Stomach (tissue), 4 donors: ENCODE data around the gene LPIN2.

Experiments
- EP300 ChIP-seq: sonication (generic); formaldehyde crosslinking; IDR thresholded peaks from one replicate; pipeline ENCODE4 v1.6.1; 2017; ENCODE audit warnings: antibody characterized with exemption
- POLR2A ChIP-seq, 4 donors: fragments of 450-650 bp; IDR thresholded peaks; one replicate each; pipeline ENCODE4 v1.6.1; 2016; ENCODE audit warnings: antibody characterized with exemption in 4 of 4, control low read depth in 2 of 4, mild to moderate bottlenecking in 1 of 4, moderate library complexity in 1 of 4
- POLR2AphosphoS5 ChIP-seq, 3 donors: sonication (generic); formaldehyde crosslinking; IDR thresholded peaks; one replicate each; pipeline ENCODE4 v1.6.1; 2016; ENCODE audit warnings: antibody characterized with exemption in 3 of 3
- TF ChIP-seq, protein P1 (sequence below), 7 experiments: fragments of 450-650 bp in 4 of 7; fragments of 200-600 bp in 3 of 7; sonication (generic) in 3 of 7; IDR thresholded peaks; one replicate each; pipeline ENCODE4 v1.5.1; 2016 to 2019; ENCODE audit warnings: antibody characterized with exemption in 7 of 7, control low read depth in 2 of 7, mild to moderate bottlenecking in 1 of 7

GRCh38 chr18:3059272-3059671, 46.3 kb upstream of the LPIN2 start:
- TF ChIP-seq, protein P1, sequence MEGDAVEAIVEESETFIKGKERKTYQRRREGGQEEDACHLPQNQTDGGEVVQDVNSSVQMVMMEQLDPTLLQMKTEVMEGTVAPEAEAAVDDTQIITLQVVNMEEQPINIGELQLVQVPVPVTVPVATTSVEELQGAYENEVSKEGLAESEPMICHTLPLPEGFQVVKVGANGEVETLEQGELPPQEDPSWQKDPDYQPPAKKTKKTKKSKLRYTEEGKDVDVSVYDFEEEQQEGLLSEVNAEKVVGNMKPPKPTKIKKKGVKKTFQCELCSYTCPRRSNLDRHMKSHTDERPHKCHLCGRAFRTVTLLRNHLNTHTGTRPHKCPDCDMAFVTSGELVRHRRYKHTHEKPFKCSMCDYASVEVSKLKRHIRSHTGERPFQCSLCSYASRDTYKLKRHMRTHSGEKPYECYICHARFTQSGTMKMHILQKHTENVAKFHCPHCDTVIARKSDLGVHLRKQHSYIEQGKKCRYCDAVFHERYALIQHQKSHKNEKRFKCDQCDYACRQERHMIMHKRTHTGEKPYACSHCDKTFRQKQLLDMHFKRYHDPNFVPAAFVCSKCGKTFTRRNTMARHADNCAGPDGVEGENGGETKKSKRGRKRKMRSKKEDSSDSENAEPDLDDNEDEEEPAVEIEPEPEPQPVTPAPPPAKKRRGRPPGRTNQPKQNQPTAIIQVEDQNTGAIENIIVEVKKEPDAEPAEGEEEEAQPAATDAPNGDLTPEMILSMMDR (IDR thresholded peaks at IDR 0.05), result no peak
- TF ChIP-seq POLR2A (IDR thresholded peaks at IDR 0.05), result no peak
- TF ChIP-seq POLR2AphosphoS5 (IDR thresholded peaks at IDR 0.05), result no peak
- TF ChIP-seq EP300, result no peak
